Stimulated activated naive CD4-positive, alpha-beta T cell (primary cell): ENCODE measurements around the gene FNIP2.
"Not testable (repeated sequence)": the region's sequence is repeated elsewhere in the genome, so short reads cannot be mapped to it uniquely, and the experiment has no call there.

ENCODE experiments used
- DNase-seq, 6 experiments: peaks; one replicate each; lab custom pipeline; 2025; lab: John Stamatoyannopoulos, UW

Gene FNIP2

DNA sequence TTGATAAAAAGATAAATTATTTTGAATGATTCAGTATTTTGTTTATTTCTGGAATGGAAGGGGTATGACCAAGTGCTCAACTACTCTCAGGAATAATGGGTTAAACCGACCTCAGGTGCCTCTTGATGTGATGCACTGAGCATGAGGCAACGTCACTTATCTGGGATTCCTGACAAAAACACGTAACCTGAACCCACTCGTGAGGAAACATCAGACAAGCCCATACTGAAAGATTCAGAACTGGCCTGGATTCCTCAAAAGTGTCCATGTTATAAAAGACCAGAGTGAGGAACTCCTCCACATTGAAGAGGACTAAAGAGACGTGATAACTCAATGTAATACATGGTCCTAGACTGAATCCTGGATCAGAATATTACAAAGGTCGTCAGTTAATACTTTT, 144.0 kb downstream of the FNIP2 start:
- no peak for DNase-seq

DNA sequence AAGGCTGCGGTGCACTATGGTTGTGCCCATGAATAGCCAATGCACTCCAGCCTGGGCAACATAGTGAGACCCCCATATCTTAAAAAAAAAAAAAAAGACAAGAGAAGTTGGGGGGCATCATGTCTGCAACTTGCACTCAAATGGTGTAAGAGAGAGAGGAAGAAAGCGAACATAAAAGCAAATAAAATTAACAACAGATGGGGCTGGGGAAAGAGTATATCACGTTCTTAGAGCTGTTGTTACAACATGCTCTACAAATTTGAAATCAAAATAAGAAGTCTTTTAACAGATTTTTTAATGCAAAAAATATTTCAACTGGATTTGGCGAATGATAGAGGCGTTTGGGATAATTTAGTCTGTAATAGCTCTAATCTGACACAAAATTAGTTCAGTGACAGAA, 144.9 kb downstream of the FNIP2 start:
- no peak for DNase-seq

DNA sequence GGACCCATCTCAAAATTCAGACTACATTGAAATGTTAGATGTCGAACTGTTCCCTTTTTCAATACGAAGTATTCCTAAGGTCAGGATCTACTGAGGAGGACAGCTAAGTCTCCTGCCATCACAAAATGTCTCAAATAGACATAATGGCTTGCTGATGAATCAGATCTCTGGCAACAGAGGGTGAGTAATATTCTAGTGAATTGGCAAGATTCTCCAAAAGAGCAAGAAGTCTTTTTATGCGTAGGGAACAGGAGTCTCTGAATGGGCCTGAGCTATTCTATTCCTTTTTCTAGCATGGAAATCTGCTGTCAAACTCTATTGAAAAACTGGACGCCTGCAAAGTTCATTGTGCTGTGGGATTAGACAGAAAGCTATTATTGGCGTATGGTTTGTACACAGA, 145.4 kb downstream of the FNIP2 start:
- DNase-seq, result no peak

GRCh38 chr4:158915683-158916241, 146.9 kb downstream of the FNIP2 start:
- DNase-seq, result no peak

DNA sequence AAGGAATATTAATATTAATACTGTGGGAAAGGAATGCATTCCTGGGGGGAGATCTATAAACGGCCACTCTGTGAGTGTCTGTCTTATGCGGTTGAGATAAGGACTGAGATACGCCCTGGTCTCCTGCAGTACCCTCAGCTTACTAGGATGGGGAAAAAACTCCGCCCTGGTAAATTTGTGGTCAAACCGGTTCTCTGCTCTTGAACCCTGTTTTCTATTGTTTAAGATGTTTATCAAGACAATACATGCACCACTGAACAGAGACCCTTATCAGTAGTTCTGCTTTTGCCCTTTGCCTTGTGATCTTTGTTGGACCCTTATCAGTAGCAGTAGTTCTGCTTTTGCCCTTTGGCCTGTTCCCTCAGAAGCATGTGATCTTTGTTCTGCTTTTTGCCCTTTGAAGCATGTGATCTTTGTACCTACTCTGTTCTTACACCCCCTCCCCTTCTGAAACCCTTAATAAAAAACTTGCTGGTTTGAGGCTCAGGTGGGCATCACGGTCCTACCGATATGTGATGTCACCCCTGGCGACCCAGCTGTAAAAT, 151.7 kb downstream of the FNIP2 start:
- DNase-seq, result not testable (repeated sequence)

DNA sequence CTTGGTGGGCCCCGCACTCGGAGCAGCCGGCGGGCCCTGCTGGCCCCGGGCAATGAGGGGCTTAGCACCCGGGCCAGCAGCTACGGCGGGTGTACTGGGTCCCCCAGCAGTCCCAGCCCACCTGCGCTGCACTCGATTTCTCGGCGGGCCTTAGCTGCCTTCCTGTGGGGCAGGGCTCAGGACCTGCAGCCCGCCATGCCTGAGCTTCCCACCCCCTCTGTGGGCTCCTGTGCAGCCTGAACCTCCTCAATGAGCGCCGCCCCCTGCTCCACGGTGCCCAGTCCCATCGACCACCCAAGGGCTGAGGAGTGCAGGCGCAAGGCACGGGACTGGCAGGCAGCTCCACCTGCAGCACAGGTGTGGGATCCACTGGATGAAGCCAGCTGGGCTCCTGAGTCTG, 158.9 kb downstream of the FNIP2 start:
- DNase-seq, result not testable (repeated sequence)

DNA sequence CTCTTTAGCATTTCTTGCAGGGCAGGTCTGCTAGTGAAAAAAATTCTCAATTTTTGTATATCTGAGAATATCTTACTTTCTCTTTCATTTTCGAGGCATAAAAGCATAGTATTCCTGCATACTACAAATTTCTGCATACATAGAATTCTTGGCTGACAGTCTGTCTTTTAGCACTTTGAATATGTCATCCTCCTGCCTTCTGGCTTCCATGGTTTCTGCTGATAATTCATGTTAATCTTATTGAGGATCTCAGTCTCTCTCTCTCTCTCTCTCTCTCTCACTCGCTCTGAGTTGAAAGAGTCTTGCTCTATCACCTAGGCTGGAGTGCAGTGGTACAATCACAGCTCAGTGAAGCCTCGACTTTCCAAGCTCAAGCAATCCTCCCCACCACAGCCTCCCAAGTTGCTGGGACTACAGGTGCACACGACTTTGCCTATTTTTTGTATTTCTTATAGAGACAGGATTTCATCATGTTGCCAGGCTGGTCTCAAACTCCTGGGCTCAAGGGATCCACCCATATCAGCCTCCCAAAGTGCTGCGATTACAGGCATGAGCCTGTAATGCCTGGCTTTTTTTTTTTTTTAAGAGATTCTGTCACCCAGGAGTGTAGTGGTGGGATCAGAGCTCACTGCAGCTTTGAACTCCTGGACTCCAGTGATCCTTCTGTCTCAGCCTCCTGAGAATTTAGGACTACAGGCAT, 161.3 kb downstream of the FNIP2 start:
- no peak for DNase-seq

DNA sequence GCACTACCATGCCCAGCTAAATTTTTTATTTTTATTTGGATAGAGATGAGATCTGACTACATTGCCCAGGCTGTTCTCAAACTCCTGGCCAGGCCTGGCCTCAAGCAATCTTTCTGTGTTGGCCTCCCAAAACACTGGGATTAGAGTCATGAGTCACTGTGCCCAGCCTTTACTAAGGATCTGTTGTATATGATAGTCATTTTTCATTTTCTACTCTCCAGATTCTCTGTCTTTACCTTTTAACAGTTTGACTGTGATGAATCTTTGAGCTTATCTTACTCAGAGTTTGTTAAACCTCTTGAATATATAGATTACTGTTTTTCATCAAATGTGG, 161.8 kb downstream of the FNIP2 start:
- no peak for DNase-seq

- no peak for DNase-seq
These were observed 164.4 kb downstream of the FNIP2 start for GRCh38 chr4:158933236-158933635.

- no peak for DNase-seq
These were observed 166.3 kb downstream of the FNIP2 start for GRCh38 chr4:158934996-158935669.

DNA sequence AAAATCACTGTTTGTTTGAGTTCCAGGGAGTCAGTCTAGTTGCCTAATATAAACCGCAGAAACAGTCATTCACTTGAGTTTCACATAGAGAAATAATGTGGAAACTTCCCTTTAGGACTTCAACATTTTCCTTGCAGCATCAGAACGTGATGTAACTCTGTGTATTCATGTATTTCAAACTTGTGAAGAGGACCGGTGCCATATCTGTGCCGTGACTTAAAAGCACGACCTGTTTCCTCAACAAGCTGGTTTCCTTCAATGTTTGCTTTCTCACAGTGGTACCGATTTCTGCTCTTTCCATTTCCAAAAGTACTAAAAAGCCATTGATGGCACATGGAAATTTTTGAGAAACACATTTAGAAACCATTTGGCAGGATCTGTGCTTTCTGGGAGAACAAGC, 167.4 kb downstream of the FNIP2 start:
- no peak for DNase-seq

- DNase-seq, result no peak
These were observed 169.6 kb downstream of the FNIP2 start for GRCh38 chr4:158938220-158939044.

GRCh38 chr4:158940271-158940670, 171.4 kb downstream of the FNIP2 start:
- DNase-seq, result no peak

- DNase-seq, result no peak
These were observed 172.5 kb downstream of the FNIP2 start for GRCh38 chr4:158941321-158941720.

DNA sequence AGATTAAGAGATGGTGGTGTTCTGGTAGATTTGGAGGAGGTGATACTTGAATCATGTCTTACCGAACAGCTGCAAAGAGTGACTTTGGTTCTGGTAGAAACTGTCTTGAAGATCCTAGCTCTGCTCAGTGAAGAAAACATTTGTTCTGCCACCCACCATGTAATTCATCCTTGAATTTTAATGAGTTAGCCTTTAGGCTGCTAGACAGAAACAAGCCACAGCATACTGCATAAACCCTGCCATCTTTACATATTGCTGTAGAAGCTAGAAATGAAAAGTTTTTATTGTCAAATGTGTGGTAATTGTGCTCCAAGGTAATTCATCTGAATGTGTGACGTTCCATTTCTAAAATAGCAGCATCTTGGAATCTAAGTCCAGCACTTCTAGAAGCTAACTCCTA, 173.1 kb downstream of the FNIP2 start:
- no peak for DNase-seq

- no peak for DNase-seq
These were observed 176.8 kb downstream of the FNIP2 start for GRCh38 chr4:158945529-158946108.

GRCh38 chr4:158946825-158947224, 178.0 kb downstream of the FNIP2 start:
- DNase-seq, result no peak

DNA sequence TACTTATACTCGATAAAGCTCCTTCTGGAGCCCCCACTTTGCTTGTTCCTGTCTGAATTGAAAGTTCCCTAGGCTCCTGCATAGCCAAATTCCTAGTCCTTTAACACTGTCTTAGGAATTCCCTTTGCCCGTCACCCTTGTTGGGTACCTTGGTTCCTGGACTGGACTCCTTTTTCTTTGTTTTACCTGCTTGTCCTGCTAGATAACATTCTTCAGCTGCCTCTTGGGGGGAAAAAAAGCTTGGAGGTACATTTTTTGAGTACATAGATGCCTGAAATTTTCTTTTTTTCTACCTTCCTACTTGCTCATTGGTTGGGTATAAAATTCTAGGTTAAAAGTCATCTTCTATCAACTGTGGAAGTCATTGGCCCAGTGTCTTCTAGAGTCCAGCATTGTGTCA, 179.2 kb downstream of the FNIP2 start:
- no peak for DNase-seq

DNA sequence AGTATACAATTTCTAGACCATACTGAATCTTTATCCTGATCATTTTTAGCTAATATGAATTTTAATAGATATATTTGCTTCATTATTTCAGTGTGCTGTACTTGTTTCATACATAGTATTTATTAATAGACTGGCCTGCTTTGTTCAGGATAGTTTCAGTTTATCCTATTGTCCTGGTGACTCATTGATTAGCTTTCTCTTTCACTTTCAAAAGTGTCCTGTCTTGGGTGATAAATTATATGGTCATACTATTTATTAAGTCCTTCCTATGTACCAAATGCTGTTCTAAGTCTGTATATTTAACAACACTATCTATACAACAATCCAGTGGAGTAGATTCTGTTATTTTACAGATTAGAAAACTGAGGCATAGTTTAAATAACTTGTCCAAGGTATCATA, 180.3 kb downstream of the FNIP2 start:
- no peak for DNase-seq

DNA sequence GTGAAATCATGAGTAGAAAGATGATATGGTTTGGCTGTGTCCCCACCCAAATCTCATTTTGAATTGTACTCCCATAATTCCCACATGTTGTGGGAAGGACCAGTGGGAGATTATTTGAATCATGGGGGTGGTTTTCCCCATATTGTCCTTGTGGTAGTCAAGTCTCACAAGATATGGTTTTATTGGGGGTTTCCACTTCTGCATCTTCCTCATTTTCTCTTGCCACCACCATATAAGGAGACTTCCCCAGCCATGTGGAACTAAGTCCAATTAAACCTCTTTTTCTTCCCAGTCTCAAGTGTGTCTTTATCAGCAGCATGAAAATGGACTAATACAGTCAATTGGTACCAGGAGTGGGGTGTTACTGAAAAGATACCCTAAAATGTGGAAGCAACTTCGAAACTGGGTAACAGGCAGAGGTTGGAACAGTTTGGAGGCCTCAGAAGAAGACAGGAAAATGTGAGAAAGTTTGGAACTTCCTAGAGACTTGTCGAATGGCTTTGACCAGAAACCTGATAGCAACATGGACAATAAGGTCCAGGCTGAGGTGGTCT, 183.5 kb downstream of the FNIP2 start:
- not testable (repeated sequence) for DNase-seq

DNA sequence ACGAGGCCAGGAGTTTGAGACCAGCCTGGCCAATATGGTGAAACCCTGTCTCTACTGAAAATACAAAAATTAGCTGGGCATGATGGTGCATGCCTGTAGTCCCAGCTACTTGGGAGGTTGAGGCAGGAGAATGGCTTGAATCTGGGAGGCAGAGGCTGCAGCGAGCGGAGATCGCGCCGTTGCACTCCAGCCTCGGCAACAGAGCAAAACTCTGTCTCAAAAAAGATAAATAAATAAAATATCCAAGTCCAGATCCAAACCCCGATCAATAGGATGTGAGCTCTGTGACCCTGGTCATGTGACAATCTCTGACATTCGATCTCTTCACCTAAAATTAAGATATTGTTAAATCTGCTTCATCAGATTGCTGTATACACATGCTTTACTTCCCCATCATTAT, 187.5 kb downstream of the FNIP2 start:
- not testable (repeated sequence) for DNase-seq

GRCh38 chr4:158956918-158957317, 188.1 kb downstream of the FNIP2 start:
- not testable (repeated sequence) for DNase-seq
